NCI-H2107 treated with DMSO at 0.1 percent for 48 hours (cell line): Measurements from ENCODE around the gene SBF2.

Source experiments
- DNase-seq: peaks from one replicate; lab custom pipeline; 2025; ENCODE audit not compliant: unreplicated experiment; lab: John Stamatoyannopoulos, UW

Gene SBF2

DNA sequence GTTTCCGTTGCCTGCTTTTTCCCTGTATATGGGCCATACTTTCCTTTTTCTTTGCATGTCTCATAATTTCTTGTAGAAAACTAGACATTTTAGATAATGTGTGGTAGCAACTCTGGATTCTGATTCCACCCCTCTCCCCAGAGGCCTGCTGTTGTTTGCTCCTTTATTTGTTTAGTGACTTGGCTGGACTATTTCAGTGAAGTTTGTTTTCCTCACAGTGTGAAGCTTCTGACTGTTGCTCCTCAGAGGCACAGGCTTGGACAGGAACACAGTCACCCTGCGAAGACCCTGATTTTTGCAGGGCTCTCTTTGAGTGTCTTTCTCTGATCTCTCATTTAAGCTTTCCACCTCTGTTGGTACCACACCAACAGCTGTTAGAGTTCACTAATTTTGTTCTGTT, 557.7 kb downstream of the SBF2 start:
- no peak for DNase-seq

DNA sequence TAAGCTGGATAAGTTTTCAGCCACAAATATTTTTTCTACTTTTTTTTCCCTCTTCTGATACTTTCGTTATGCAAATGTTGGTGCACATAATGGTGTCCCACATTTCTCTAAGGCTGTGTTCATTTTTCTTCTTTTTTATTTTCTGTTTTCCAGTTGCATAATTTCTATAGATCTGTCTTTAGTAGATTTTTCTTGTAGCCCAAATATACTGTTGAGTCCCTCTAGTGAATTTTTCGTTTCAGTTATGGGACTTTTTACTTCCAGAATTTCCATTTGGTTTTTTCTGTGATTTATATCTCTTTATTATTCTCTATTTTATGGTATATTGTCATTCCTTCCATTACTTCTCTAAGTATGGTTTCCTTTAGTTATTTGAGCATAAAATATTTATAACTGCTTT, 558.1 kb downstream of the SBF2 start:
- no peak for DNase-seq

DNA sequence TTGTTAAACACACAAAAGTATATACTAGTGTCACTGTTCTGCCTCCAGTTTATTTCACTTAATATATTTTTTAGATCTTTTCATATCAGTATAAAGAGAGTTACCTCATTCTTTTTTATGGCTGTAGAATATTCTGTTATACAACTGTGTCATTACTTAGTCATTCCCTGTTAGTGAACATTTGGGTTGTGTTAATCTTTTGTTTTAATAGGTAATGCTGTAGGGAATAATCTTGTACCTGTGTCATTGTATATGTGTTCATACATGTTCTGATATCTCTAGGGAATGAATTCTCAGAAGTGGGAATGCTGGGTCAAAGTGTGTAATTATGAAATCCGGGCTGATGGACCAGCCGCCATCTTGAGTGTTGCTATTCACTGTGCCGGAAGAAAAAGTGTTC, 558.8 kb downstream of the SBF2 start:
- no peak for DNase-seq

DNA sequence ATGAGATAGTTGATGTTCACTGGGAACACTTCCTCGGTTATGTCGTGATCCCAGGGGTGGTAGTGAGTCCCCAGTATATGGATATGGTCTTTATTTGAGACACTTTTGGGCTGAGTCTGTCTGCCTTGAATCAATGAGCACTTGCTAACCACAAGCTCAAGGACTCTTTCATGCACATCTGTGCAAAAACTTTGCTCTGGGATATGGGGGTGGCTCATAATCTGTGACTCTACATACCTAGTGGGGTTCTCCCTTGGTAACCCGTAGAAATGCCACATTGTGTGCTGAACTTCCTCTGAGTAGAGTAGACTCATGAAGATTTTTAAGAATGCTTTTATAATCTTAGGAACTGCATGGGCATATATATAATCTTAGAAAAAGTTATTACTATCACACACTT, 560.8 kb downstream of the SBF2 start:
- no peak for DNase-seq

DNA sequence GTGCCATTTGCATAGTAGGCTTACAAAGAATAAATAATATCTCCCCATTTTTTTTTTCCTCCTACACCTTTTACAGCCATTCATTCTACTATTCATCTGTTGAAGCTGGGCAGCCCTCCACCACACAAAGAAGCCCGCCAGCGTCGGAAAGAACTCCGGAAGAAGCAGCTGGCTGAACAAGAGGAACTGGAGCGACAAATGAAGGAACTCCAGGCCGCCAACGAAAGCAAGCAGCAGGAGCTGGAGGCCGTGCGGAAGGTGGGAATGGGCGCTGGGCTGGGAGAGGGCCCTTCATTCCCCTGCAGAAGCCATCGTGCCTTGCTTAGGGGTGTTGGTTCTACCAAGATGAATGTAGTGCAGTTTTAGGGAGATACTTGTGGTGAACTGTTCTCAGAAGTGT, 561.6 kb downstream of the SBF2 start:
- no peak for DNase-seq

DNA sequence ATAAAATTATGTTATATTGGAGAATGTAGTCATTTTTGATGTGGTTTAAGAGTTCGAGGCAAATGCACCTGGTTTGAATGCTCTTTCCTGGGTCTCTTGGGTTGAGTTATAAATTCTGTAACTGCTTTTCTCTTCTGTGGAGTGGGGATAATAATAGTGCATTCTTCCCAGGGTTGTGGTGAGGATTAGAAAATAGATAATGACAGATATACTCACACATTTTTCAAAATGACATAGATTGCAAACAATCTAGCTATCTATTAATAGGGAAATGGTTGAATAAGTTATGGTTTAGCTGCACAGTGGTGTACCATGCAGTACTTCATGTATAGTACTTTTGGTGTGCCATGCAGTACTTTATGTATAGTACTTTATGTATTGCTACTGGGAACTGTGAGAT, 562.8 kb downstream of the SBF2 start:
- no peak for DNase-seq
